Mesenchymal stem cell (in vitro differentiated cells and primary cell): Measurements from ENCODE around the gene CCS.

Source experiments
- DNase-seq: peaks from one replicate; pipeline ENCODE4 v3.0.0-alpha.2; 2013
- H2AFZ ChIP-seq: one replicate; pipeline ENCODE4 v1.6.1; 2013; ENCODE audit warnings: low read depth, mild to moderate bottlenecking, control low read depth, inconsistent platforms, low read length, moderate library complexity
- H2AK5ac ChIP-seq: 2 replicates; pipeline ENCODE4 v1.6.1; 2013; ENCODE audit warnings: low read length, moderate library complexity, mild to moderate bottlenecking, inconsistent platforms; ENCODE audit not compliant: severe bottlenecking
- H2BK120ac ChIP-seq: one replicate; pipeline ENCODE4 v1.6.1; 2013; ENCODE audit warnings: low read depth, mild to moderate bottlenecking, inconsistent platforms, low read length, moderate library complexity
- H2BK12ac ChIP-seq, 2 experiments: one replicate each; pipeline ENCODE4 v1.6.1; 2013; ENCODE audit warnings: inconsistent platforms in 2 of 2, low read length in 2 of 2, mild to moderate bottlenecking in 2 of 2, moderate library complexity in 2 of 2, control low read depth in 1 of 2
- H2BK15ac ChIP-seq: one replicate; pipeline ENCODE4 v1.6.1; 2013; ENCODE audit warnings: mild to moderate bottlenecking, low read depth, inconsistent platforms; ENCODE audit not compliant: poor library complexity, severe bottlenecking
- H2BK5ac ChIP-seq: 2 replicates; pipeline ENCODE4 v1.6.1; 2013; ENCODE audit warnings: low read depth, mild to moderate bottlenecking, low read length, control low read depth, inconsistent platforms; ENCODE audit not compliant: poor library complexity, severe bottlenecking
- H3K14ac ChIP-seq, 2 experiments: one replicate each; pipeline ENCODE4 v1.6.1; 2013; ENCODE audit warnings: inconsistent platforms in 2 of 2, low read length in 2 of 2, control low read depth in 1 of 2, mild to moderate bottlenecking in 1 of 2, moderate library complexity in 1 of 2
- H3K18ac ChIP-seq, 2 experiments: one replicate each; pipeline ENCODE4 v1.6.1; 2013; ENCODE audit warnings: inconsistent platforms in 2 of 2, low read length in 2 of 2, control low read depth in 1 of 2, low read depth in 1 of 2, mild to moderate bottlenecking in 1 of 2
- H3K23ac ChIP-seq, 2 experiments: one replicate each; pipeline ENCODE4 v1.6.1; 2013; ENCODE audit warnings: inconsistent platforms in 2 of 2, low read length in 2 of 2, mild to moderate bottlenecking in 2 of 2, moderate library complexity in 2 of 2, control low read depth in 1 of 2
- H3K27ac ChIP-seq: 2 replicates; pipeline ENCODE4 v1.5.1; 2013; ENCODE audit warnings: mild to moderate bottlenecking, moderate library complexity, low read length, control low read depth, inconsistent platforms; ENCODE audit not compliant: poor library complexity, severe bottlenecking
- H3K27me3 ChIP-seq, 2 experiments: 2 replicates each; pipeline versions ENCODE4 v1.6.1 to v1.7.0; 2013; ENCODE audit warnings: low read length in 2 of 2, mild to moderate bottlenecking in 2 of 2, moderate library complexity in 2 of 2, control low read depth in 1 of 2, inconsistent platforms in 1 of 2; ENCODE audit not compliant: control insufficient read depth in 1 of 2, insufficient read depth in 1 of 2
- H3K36me3 ChIP-seq, 2 experiments: 2 replicates each; pipeline versions ENCODE4 v1.6.1 to v1.7.0; 2013; ENCODE audit warnings: low read length in 2 of 2, control low read depth in 1 of 2, inconsistent platforms in 1 of 2, low read depth in 1 of 2, mild to moderate bottlenecking in 1 of 2; ENCODE audit not compliant: insufficient read depth in 2 of 2, control insufficient read depth in 1 of 2
- H3K4ac ChIP-seq, 2 experiments: one replicate each; pipeline ENCODE4 v1.6.1; 2013; ENCODE audit warnings: inconsistent platforms in 2 of 2, low read length in 2 of 2, mild to moderate bottlenecking in 2 of 2, moderate library complexity in 2 of 2, control low read depth in 1 of 2, low read depth in 1 of 2
- H3K4me1 ChIP-seq: 2 replicates; pipeline ENCODE4 v1.6.1; 2013; ENCODE audit warnings: low read depth, low read length, control low read depth; ENCODE audit not compliant: control insufficient read depth, insufficient read depth
- H3K4me2 ChIP-seq: 2 replicates; pipeline ENCODE4 v1.6.1; 2013; ENCODE audit warnings: low read length, mild to moderate bottlenecking, inconsistent platforms; ENCODE audit not compliant: poor library complexity, severe bottlenecking
- H3K4me3 ChIP-seq, 2 experiments: 2 replicates each; pipeline versions ENCODE4 v1.5.1 to v1.7.0; 2013; ENCODE audit warnings: low read length in 2 of 2, mild to moderate bottlenecking in 2 of 2, control low read depth in 1 of 2, low read depth in 1 of 2; ENCODE audit not compliant: insufficient read depth in 1 of 2
- H3K79me1 ChIP-seq: replicated peaks from 2 replicates; pipeline ENCODE4 v1.6.1; 2013; ENCODE audit warnings: mild to moderate bottlenecking, control low read depth, low read length, inconsistent platforms; ENCODE audit not compliant: poor library complexity, severe bottlenecking
- H3K9ac ChIP-seq: 2 replicates; pipeline ENCODE4 v1.7.0; 2013; ENCODE audit warnings: mild to moderate bottlenecking, low read length, moderate library complexity
- H3K9me3 ChIP-seq: 2 replicates; pipeline ENCODE4 v1.7.0; 2013; ENCODE audit warnings: mild to moderate bottlenecking, low read length; ENCODE audit not compliant: control insufficient read depth
- H4K8ac ChIP-seq: one replicate; pipeline ENCODE4 v1.6.1; 2013; ENCODE audit warnings: inconsistent platforms, mild to moderate bottlenecking, low read length, moderate library complexity
- H4K91ac ChIP-seq: one replicate; pipeline ENCODE4 v1.6.1; 2013; ENCODE audit warnings: mild to moderate bottlenecking, low read length, inconsistent platforms
- WGBS: methylation state at CpG from one replicate; pipeline ENCODE4 v1.1.7; 2013; ENCODE audit warnings: mixed read lengths; 5-methylcytosine and 5-hydroxymethylcytosine counted together

Gene CCS

DNA sequence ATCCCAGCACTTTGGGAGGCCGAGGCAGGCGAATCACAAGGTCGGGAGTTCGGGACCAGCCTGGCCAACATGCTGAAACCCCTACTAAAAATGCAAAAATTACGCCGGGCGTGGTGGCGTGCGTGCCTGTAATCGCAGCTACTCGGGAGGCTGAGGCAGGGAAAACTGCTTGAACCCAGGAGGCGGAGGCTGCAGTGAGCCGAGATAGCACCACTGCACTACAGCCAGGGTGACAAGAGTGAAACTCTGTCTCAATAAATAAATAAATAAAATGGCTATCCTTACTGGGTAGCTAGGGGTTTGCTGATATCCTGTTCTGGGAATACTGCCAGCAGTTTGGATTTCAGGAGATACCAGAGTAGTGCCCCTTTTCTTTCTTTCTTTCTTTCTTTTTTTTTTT is 21.1 kb downstream of the CCS start:
- Histone ChIP-seq H4K91ac (no peak overlapping the region), H3K4me2 (no peak overlapping the region), H3K79me1 (peaks cover 1% of the 10 kb centered on the region), H3K9me3 (no peaks in the 10 kb centered on the region), H2BK15ac (no peak overlapping the region), H3K27me3 (no peaks in the 10 kb centered on the region), H3K4me1 (peaks cover 5% of the 10 kb centered on the region), H3K27ac (no peak overlapping the region), H3K4me3 (no peak overlapping the region), H3K23ac (no peak overlapping the region), H3K14ac (no peak overlapping the region), H3K9ac (no peak overlapping the region), H3K36me3 (peaks cover 0 to 21% of the 10 kb centered on the region in 2 experiments), H4K8ac (no peak overlapping the region), H2BK120ac (no peak overlapping the region), H3K18ac (no peak overlapping the region), H2BK12ac (no peak overlapping the region), H2AK5ac (no peak overlapping the region), H3K4ac (no peak overlapping the region), H2BK5ac (no peak overlapping the region), H2AFZ (no peak overlapping the region)
- WGBS, result 96% methylated on average over 11 of the region's 13 CpGs
- no peak for DNase-seq

DNA sequence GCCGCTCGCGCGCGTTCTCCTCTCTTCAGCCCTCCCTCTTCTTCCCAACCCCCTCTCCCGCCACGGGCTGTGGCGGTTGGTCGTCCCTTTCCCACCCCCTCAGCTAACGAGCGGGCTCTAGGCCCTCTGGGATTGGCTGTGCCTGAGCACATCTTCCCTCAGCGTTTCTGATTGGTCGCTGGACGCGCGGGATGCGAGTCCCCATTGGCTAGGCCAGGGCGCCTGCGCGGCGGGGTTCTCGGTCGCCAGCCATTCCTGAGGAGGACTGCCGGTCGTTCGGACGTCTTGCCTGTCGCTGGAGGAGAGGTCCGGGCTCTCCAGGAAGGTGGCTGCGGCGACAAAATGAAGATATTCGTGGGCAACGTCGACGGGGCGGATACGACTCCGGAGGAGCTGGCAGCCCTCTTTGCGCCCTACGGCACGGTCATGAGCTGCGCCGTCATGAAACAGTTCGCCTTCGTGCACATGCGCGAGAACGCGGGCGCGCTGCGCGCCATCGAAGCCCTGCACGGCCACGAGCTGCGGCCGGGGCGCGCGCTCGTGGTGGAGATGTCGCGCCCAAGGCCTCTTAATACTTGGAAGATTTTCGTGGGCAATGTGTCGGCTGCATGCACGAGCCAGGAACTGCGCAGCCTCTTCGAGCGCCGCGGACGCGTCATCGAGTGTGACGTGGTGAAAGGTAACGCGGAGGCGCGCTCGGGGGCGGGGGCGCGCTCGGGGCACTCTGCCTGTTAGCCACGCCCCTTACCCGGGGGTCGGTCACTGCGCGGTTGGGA is 23.6 kb downstream of the CCS start, which contains the start of gene RBM14:
TSS of gene RBM14 (plus strand) at position 252 of the 776 bp plus-strand sequence. CDS start at position 343, 91 bp downstream.
- Histone ChIP-seq H3K27ac (peak within 1 kb of the TSS; percentile 89), H3K14ac (peak within 1 kb of the TSS in 1 of 2 experiments; percentile 69), H3K4ac (peak within 1 kb of the TSS; percentile 19 to 92), H4K91ac (peak within 1 kb of the TSS; percentile 58), H3K4me2 (peak within 1 kb of the TSS; percentile 94), H2AFZ (no peak within 1 kb of the TSS), H3K27me3 (no peaks in the 10 kb centered on the region), H3K36me3 (peaks cover 4 to 17% of the 10 kb centered on the region in 2 experiments), H3K9me3 (no peaks in the 10 kb centered on the region), H3K9ac (peak within 1 kb of the TSS; percentile 99), H3K4me1 (peaks cover 4% of the 10 kb centered on the region), H3K18ac (peak within 1 kb of the TSS; percentile 85 to 95), H3K23ac (no peak within 1 kb of the TSS), H2BK5ac (peak within 1 kb of the TSS; percentile 83), H3K4me3 (peak within 1 kb of the TSS; percentile 78 to 99), H2BK15ac (peak within 1 kb of the TSS; percentile 30), H2AK5ac (no peak within 1 kb of the TSS), H2BK120ac (peak within 1 kb of the TSS; percentile 84), H4K8ac (peak within 1 kb of the TSS; percentile 92), H3K79me1 (peaks cover 1% of the 10 kb centered on the region), H2BK12ac (no peak within 1 kb of the TSS)
- under 1% methylated on average over 89 of the region's 90 CpGs for WGBS
- DNase-seq, result peak; percentile 100

DNA sequence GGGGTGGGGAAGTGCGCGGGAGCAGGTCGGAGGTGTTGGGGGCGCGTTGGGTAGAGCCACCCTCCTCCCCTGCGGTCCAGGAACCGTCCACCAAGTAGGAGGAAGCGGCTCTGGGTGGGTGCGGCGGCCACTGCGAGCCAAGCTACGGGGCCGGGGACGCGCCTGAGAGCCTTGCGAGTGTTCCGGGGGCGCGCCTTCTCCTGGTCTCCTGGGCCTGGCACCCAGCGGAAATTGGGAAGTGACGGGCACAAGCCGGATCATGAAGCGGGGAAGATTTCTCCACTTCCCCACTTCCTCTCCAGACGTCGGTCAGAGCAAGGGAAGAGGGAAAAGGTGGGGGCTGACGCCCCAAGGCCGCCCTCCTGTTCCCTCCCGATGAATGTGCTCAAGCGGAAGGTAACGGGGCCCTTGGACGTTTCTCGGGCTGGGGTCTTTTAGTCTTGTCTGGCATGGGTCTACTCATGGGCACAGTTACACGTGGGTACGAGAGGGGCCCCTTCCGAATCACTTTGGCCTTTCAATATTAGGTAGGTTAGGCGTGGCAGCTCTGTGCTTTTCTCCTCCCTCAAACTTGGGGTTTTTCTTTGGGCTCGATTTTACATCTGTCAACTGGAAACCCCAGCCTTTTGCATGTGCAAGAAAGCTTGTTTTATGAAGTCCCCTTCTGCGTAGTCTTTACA is 24.3 kb downstream of the CCS start:
- H3K4ac ChIP-seq, result no peak overlapping the region
- DNase-seq, result no peak
- H3K27me3 ChIP-seq, result no peaks in the 10 kb centered on the region
- peak overlapping the region; percentile 38 for H3K27ac ChIP-seq
- peaks cover 4 to 19% of the 10 kb centered on the region in 2 experiments for H3K36me3 ChIP-seq
- no peaks in the 10 kb centered on the region for H3K9me3 ChIP-seq
- peaks cover 3% of the 10 kb centered on the region for H3K4me1 ChIP-seq
- H2AFZ ChIP-seq, result no peak overlapping the region
- peak overlapping the region; percentile 53 for H4K91ac ChIP-seq
- peak overlapping the region; percentile 48 for H2BK5ac ChIP-seq
- H2BK12ac ChIP-seq, result no peak overlapping the region
- peak overlapping the region; percentile 99 for H3K9ac ChIP-seq
- H2BK15ac ChIP-seq, result peak overlapping the region; percentile 9
- H2BK120ac ChIP-seq, result no peak overlapping the region
- H3K23ac ChIP-seq, result no peak overlapping the region
- WGBS, result under 1% methylated on average over 31 of the region's 38 CpGs
- H3K79me1 ChIP-seq, result peaks cover 1% of the 10 kb centered on the region
- H4K8ac ChIP-seq, result no peak overlapping the region
- H2AK5ac ChIP-seq, result no peak overlapping the region
- peak overlapping the region; percentile 78 to 99 for H3K4me3 ChIP-seq
- peak overlapping the region; percentile 94 for H3K4me2 ChIP-seq
- peak overlapping the region in 1 of 2 experiments; percentile 61 for H3K14ac ChIP-seq
- peak overlapping the region; percentile 30 to 95 for H3K18ac ChIP-seq

DNA sequence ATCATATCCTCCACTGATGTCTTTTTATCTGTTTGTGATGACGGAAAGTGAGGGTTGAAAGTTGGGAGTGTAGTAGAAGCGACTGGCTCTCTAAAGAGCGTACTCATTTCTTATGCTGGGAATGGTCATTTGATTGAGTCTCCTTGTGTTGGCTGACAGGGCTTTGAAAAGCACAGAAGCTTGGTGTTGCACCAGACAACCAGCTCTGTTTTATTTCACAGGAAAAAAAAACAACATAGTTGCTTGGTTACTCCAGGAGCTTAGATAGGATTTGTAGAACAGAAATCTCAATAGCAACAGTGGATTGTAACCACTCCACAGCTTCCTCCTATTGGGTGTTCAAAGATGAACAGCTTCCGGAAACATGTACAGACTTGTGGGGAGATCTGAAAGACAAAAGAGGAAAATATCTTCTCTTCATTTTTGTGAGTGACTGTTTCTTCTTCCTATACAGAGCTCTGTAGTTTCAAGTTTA is 26.1 kb downstream of the CCS start:
- H3K4ac ChIP-seq, result no peak overlapping the region
- peak overlapping the region; percentile 26 for H3K4me2 ChIP-seq
- H3K23ac ChIP-seq, result no peak overlapping the region
- no peak overlapping the region for H2AFZ ChIP-seq
- WGBS, result 74% methylated on average over 3 of the region's 4 CpGs
- no peaks in the 10 kb centered on the region for H3K9me3 ChIP-seq
- H3K79me1 ChIP-seq, result peaks cover 1% of the 10 kb centered on the region
- H3K27me3 ChIP-seq, result no peaks in the 10 kb centered on the region
- H3K36me3 ChIP-seq, result peaks cover 7 to 37% of the 10 kb centered on the region in 2 experiments
- H4K91ac ChIP-seq, result no peak overlapping the region
- H2BK120ac ChIP-seq, result no peak overlapping the region
- no peak overlapping the region for H3K14ac ChIP-seq
- DNase-seq, result peak; percentile 96
- no peak overlapping the region for H2BK15ac ChIP-seq
- H4K8ac ChIP-seq, result no peak overlapping the region
- peak overlapping the region in 1 of 2 experiments; percentile 99 for H3K4me3 ChIP-seq
- no peak overlapping the region for H3K18ac ChIP-seq
- H2AK5ac ChIP-seq, result no peak overlapping the region
- no peak overlapping the region for H2BK12ac ChIP-seq
- H3K9ac ChIP-seq, result peak overlapping the region; percentile 99
- H3K27ac ChIP-seq, result peak overlapping the region; percentile 37
- H2BK5ac ChIP-seq, result no peak overlapping the region
- peaks cover 3% of the 10 kb centered on the region for H3K4me1 ChIP-seq
